ENCODE measurements around the gene ALAD. TPM values are rescaled to one million over a fixed set of nuclear protein-coding genes. Genes with fewer than 3 reads are reported as not detected.

Gene ALAD
- 6.8 and 13.9 TPM in 2 replicates for total RNA-seq

DNA sequence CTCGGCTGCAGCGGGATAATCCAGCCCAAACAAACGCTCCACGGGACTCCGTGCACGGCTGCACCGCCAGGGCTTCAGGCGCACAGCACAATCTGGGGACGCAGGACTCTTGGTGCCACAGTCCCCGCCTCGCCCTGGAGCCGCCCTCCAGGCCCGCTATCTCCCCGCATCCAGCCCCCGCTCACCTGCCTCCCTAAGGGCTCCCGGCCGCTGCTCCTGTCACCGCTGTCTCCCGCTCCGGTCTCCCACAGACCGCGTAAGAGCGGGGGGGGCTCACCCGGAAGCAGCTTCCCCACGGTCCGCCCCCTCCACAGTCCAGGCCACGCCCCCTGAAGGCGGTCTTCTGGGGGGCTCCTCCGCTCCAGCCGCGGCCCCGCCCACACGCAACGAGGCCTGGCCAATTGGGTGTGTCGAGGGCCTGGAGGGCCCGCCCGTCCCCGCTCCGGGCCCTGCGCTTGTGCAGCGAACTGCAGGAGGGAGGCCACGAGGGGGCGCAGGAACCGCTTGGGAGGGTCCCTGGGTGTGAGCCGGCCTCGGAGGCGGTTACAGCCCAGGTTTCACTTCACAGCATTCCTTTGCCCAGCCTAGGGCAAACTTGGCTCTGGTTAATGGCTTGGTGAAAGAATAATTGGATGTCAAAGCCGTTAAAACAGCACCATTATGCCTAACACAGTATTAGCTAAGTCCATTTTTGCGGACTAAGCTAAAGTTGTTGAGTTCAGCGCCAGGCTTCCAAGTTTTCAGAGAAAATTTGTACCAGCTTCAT is at the start of gene ALAD:
Gene ALAD (minus strand): TSS at position 258 of the 766 bp plus-strand sequence. CDS start 7,725 bp downstream, outside the sequence.

DNA sequence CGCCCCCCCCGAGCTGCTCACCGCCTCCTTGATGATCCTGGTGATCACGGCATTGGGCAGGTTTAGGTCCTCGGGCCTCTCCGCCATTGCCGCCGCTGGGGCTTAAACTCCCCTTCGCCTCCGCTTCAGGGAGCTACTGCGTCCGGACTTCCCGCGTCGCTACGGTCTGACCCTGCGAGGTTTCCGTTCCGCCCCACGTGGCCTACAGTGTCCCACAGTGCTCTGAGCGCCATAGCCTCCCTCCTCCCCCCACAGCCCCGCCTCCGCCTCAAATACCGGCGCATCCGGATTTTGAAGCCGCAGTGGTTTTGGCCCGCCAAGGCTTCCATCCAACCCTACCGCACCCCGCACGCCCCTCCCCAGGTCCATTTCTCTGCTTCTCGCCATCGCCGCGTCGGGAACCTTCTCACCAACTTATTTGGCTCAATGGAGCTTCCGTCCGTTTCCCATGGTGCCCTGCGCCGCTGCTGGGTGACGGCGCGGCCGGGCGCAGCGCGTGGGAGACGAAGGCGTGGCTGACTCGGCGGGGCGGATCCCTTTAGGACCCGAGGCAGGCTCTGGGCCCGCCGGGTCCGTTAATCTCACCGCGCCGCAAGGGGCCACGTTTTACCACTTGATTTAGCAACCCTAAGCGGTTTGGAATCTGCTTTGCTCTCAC is 9.3 kb upstream of the ALAD start, which contains the start of the genes C9orf43 and POLE3:
Gene C9orf43 (plus strand): TSS at position 541 of the 658 bp plus-strand sequence. CDS start 2,747 bp downstream, outside the sequence.
Gene POLE3 (minus strand): TSS at position 469 of the 658 bp plus-strand sequence. CDS start 382 bp downstream, at position 87.

DNA sequence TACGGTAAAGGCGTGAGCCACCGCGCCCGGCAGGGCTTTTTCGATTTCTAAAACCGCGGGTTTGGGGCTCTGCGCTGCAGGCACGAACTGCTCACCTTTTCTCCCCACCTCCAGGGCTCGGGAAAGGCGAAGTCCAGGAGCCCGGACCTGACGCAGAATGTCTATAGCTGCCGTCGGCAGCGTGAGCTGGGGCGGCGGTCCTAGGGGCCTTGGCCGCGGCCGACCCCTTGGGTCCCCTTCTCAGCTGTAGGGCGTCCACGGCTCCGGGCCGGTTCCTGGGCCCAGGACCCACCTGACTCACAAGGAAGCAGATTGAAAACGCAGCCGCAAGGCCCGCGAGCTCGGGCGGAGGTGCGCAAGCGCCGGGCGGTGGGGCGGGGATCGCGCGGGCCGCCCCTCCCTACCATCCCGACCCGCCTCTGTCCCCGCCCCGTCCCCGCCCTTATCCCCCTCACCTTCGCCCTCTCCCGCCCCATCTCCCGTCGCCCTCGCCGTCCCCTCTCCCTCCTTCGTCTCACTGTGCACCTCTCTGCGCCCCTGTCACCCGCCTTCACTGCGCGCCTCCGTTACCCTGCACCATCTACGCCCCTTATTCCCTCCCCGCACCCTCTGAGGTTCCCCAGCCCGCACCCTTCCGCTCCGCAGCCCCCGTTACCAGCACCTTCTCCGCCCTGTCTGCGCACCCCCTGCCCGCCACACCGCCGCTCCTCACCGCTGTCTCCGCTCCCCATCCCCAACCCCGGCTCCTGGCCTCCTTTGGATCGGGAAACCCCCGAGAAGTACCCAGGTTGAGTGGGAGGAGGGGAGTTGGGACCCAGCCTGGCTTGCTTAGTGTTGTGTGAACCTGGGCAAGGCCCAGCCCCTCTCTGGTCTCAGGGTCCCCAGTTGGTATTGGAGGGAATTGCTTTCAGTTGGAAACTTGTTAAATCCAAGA is 24.2 kb downstream of the ALAD start, which contains the start of gene HDHD3:
Gene HDHD3 (minus strand): TSS at position 353 of the 934 bp plus-strand sequence. CDS start 2,632 bp downstream, outside the sequence.

DNA sequence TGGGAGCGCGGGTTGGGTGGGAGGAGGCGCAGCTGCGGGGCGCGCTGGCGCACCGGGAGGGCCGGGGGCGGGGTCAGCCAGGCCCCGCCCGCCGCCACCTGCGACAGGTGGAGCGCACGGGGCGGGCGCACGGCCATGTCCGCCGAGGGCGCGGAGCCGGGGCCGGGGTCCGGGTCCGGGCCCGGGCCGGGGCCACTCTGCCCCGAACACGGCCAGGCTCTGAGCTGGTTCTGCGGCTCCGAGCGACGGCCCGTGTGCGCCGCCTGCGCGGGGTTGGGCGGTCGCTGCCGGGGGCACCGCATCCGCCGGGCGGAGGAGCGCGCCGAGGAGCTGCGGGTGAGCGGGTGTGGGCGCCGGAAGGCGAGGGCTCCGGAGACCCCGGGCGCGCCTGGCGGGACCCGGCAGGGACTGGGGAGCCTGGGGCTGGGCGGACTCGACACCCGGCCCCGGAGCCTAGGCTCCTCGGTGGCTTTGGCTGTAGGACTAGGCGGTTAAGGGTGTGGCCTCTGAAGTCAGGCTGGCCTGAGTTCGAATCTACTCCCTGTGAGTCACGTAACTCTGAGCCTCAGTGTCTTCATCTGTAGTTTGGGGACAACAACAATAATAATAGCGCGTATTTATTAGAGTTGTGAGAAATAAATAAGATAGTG is 51.5 kb downstream of the ALAD start, which contains the start of gene BSPRY:
Gene BSPRY (plus strand): TSS at position 97 of the 650 bp plus-strand sequence. CDS start 39 bp downstream, at position 136.

DNA sequence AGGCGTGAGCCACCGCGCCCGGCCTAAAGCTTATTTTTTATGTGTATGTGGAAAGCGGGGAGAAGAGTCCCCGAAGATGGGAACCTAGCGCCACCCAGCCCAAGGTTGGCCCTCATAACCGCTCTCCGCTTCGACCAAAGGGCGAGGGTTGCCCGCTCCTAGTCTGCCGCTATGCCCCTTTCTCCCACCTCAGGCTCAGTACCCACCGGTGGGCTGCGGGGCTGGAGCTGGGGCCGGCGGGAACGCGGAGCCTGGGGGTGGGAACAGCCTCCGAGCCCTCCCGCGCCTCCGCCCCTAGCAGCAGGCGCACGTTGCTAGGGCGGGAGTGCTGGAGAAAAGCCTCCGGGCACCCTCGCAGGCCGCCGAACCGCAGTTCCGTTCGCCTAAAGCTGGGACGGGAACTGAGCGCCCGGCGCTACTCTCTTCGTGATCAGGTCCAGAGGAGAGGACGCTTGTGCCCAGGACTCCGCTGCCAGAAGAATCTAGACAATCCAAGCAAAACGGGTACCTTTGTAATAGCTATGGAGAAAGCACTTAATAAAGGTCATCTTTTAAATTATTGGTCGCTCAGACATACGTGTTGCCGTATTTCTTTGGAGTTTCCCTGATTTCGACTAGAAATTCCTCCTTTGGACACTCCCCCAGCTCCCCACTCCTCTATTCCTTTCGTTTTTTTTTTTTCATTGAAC is 60.9 kb downstream of the ALAD start, which contains the start of gene WDR31:
Gene WDR31 (minus strand): TSS at position 265 of the 689 bp plus-strand sequence. CDS start 8,253 bp downstream, outside the sequence.

Other genes starting within 250 kb of the ALAD start
- gene FKBP15, start 180.0 kb downstream of the ALAD start, total RNA-seq: 12.4 and 13.1 TPM in 2 replicates
- gene SLC31A1, start 179.7 kb downstream of the ALAD start, total RNA-seq: 12.1 and 13.2 TPM in 2 replicates
- 12.8 and 14.3 TPM in 2 replicates for gene CDC26, start 125.7 kb downstream of the ALAD start, total RNA-seq
- gene PRPF4, start 125.6 kb downstream of the ALAD start, total RNA-seq: 12.9 and 25.6 TPM in 2 replicates
- 0.38 TPM in 1 of 2 replicates, not detected in the other for gene RNF183, start 97.9 kb downstream of the ALAD start, total RNA-seq
- 0.16 and 1.8 TPM in 2 replicates for gene WDR31, start 61.0 kb downstream of the ALAD start, total RNA-seq
- gene BSPRY, start 51.7 kb downstream of the ALAD start, total RNA-seq: 0.13 and 0.65 TPM in 2 replicates
- 13.5 and 16.5 TPM in 2 replicates for gene HDHD3, start 24.3 kb downstream of the ALAD start, total RNA-seq
- 20.5 and 59.6 TPM in 2 replicates for gene POLE3, start 9.4 kb upstream of the ALAD start, total RNA-seq
- gene C9orf43, start 9.5 kb upstream of the ALAD start, total RNA-seq: 0.65 and 0.89 TPM in 2 replicates
- 64.4 and 107 TPM in 2 replicates for gene RGS3, start 62.4 kb upstream of the ALAD start, total RNA-seq

All from mesangial cell (primary cell).